Measurements from ENCODE around the gene AK2.
"Not testable (repeated sequence)": the region's sequence is repeated elsewhere in the genome, so short reads cannot be mapped to it uniquely, and the experiment has no call there.

Gene AK2

DNA sequence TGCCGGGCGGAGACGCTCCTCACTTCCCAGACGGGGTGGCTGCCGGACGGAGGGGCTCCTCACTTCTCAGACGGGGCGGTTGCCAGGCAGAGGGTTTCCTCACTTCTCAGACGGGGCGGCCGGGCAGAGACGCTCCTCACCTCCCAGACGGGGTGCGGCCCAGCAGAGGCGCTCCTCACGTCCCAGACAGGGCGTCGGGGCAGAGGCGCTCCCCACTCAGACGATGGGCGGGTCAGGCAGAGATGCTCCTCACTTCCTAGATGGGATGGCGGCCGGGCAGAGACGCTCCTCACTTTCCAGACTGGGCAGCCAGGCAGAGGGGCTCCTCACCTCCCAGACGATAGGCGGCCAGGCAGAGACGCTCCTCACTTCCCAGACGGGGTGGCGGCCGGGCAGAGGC is 61.6 kb downstream of the AK2 start:
- not testable (repeated sequence) for DNase-seq (ENCODE audit: low read depth in 2 of 2)

DNA sequence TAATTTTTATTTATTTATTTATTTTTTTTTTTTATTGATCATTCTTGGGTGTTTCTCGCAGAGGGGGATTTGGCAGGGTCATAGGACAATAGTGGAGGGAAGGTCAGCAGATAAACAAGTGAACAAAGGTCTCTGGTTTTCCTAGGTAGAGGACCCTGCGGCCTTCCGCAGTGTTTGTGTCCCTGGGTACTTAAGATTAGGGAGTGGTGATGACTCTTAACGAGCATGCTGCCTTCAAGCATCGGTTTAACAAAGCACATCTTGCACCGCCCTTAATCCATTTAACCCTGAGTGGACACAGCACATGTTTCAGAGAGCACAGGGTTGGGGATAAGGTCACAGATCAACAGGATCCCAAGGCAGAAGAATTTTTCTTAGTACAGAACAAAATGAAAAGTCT is 63.2 kb downstream of the AK2 start:
- not testable (repeated sequence) for DNase-seq (ENCODE audit: low read depth in 2 of 2)

GRCh38 chr1:32972814-32973428 is 63.8 kb downstream of the AK2 start:
- DNase-seq (ENCODE audit: low read depth in 2 of 2), result no peak

DNA sequence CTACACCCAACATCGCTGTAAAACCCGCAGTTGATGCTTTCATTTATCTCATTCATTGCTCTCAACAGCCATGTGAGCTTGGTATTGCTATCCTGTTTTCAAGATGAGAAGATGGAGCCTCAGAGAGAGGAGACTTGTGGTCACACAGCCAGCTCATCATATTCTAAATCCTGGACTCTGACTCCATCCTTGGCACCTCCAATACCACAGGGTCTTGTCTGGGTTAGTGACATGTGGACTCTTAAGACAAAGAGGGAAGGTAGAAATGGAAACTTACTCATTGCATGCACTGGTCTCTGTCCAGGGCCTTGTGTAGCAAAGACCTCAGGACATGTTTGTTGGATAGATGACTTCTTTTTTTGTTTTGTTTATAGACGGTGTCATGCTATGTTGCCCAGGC is 65.1 kb downstream of the AK2 start:
- DNase-seq (ENCODE audit: low read depth in 2 of 2), result no peak

GRCh38 chr1:32971156-32971555 is 65.5 kb downstream of the AK2 start:
- DNase-seq (ENCODE audit: low read depth in 2 of 2), result no peak

DNA sequence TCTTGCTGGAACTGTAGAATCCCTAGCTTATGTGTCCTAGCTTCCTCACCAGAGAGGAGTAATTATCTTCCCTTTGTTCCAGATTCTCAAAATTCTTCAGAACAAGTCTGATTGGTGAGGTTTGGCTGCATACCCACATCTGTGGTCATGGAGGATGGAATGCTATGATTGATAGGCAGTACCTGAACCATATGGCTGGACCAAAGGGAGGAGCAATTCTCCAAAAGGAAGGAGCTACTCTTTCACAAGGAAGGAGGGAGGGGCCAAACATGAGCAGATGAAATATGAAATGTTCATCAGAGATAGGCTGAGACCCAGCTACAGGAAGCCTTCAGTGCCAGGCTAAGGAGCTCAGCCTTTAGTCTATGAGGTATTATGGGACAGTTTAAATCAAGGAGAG is 67.1 kb downstream of the AK2 start:
- no peak for DNase-seq (ENCODE audit: low read depth in 2 of 2)

- no peak for DNase-seq (ENCODE audit: low read depth in 2 of 2)
Measured at GRCh38 chr1:32967888-32968568, 68.7 kb downstream of the AK2 start.

- DNase-seq (ENCODE audit: low read depth in 2 of 2), result no peak
Measured at GRCh38 chr1:32966900-32967299, 69.8 kb downstream of the AK2 start.

GRCh38 chr1:32965251-32965747 is 71.4 kb downstream of the AK2 start:
- no peak for DNase-seq (ENCODE audit: low read depth in 2 of 2)

GRCh38 chr1:32964461-32965250 is 72.0 kb downstream of the AK2 start, which contains the start of gene RNF19B:
RNF19B (minus strand) TSS chr1:32964809; CDS start chr1:32964685, 124 bp downstream.
- DNase-seq (ENCODE audit: low read depth in 2 of 2), result peak; percentile 94 to 96

DNA sequence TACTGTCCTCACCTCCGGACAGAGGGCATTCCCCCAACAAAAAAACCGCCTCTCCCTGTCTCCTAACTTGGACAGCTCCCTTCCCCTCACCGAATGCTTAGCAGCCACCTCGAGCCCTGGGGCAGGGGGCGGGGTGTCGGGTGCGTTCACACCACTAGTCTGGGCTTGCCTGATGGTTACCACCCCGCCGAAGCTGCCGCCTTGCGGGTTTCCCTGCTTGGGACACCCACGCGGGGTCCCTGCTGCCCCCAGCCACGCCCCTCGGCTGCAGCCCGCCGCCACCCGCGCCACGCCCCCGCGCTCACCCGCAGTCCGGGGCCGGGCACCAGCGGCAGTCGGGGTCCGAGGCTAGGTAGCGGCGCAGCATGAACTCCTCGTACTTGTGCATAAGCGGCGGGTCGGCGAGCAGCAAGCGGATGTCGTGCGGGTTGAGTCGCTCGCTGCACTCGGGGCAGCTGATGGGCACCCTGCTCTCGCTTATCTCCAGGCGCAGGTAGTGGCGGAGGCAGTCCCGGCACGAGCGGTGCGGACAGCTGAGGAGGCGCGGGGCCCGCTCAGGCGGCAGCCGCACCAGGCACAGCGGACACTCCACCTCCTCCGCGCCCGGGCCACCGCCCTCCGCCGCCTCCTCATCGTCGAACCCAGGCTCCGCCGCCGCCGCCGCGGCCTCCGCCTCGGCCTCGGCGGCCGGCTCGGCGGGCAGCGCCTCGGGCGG is 72.8 kb downstream of the AK2 start:
- DNase-seq (ENCODE audit: low read depth in 2 of 2), result peak; percentile 40 to 54

- no peak for DNase-seq (ENCODE audit: low read depth in 2 of 2)
Measured at GRCh38 chr1:32962248-32962896, 74.3 kb downstream of the AK2 start.

- DNase-seq (ENCODE audit: low read depth in 2 of 2), result no peak
Measured at GRCh38 chr1:32960819-32961355, 75.8 kb downstream of the AK2 start.

DNA sequence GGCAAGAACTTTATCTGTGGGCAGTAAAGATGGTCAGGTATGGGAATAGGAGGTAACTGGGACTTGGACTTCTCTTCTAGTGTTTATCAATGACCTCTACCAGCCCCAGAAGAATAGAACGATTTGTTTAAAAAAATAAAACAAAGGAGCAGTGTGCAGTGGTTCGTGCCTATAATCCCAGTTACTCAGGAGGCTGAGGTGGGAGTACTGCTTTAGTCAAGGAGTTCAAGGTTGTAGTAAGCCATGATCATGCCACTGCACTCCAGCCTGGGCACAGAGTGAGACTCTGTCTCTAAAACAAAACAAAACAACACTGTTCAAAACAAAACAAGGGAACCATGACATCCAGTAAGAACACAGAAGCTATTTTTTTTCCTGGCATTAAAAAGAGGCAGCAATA is 76.3 kb downstream of the AK2 start:
- no peak for DNase-seq (ENCODE audit: low read depth in 2 of 2)

DNA sequence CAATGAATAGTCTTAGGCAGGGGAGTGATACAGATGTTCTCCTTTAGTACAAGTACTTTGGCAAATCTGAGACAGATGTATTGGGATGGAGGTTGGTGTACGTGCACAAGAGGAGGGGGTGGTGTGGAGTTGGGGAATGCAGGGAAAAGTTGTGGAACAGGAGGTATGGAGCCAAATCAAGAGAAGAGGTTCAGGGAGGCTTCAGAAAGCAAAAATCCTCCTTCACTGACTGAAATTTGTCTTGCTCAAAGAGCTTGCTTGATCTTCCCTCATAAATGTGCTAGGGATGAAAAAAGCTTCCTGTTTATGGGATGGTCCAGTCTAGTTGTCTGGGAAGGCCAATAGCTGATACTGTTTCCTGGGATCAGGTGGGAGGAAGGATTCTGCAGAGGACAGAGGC is 77.9 kb downstream of the AK2 start:
- DNase-seq (ENCODE audit: low read depth in 2 of 2), result no peak

Data from stimulated activated CD8-positive, alpha-beta memory T cell treated with anti-CD3 and anti-CD28 coated beads, Interleukin-15, amount 100 ng/mL, for 48 hours (primary cell).